Measurements from ENCODE around the gene HLA-DMA.

The HLA-DMA gene

GRCh38 chr6:32968093-32968866 is 15.4 kb upstream of the HLA-DMA start, which contains the start of gene BRD2:
BRD2 (plus strand) TSS chr6:32968594; CDS start chr6:32972899, 4,305 bp downstream.
- peak within 1 kb of the TSS; percentile 95 for H3K4me3 ChIP-seq (ENCODE audit: low read length)
- no peaks in the 10 kb centered on the region for H3K4me1 ChIP-seq (ENCODE audit: control insufficient read depth, insufficient read depth, low read length)
- H3K27me3 ChIP-seq (ENCODE audit: control insufficient read depth, insufficient read depth, low read length) = no peaks in the 10 kb centered on the region
- peaks cover 10% of the 10 kb centered on the region for H3K36me3 ChIP-seq (ENCODE audit: control insufficient read depth, insufficient read depth, low read length)
- WGBS (ENCODE audit: insufficient coverage, insufficient read length) = no CpG with 5 or more reads among the region's 62 CpGs
- H3K9me3 ChIP-seq (ENCODE audit: control insufficient read depth, insufficient read depth, low read length) = no peaks in the 10 kb centered on the region
- H3K27ac ChIP-seq (ENCODE audit: low read length) = peak within 1 kb of the TSS; percentile 54
- no peak for DNase-seq (ENCODE audit: low read depth, low spot score)

GRCh38 chr6:32967151-32968091 is 14.5 kb upstream of the HLA-DMA start:
- no peak for DNase-seq (ENCODE audit: low read depth, low spot score)
- no CpG with 5 or more reads among the region's 16 CpGs for WGBS (ENCODE audit: insufficient coverage, insufficient read length)

DNA sequence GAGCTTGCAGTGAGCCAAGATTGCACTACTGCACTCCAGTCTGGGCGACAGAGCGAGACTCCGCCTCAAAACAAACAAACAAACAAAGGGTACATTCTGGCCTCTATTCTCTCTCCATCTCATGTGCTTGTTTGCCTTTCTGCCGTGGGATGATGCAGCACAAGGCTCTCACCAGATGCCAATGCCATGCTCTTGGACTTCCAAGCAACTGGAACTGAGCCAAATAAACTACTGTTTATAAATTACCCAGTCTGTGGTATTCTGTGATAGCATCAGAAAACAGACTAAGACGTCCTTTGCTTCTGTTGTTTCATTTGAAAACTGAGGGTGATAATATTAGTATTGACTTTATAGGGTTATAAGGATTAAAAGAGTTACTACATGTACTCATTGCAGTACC is 11.9 kb upstream of the HLA-DMA start:
- H3K9me3 ChIP-seq (ENCODE audit: control insufficient read depth, insufficient read depth, low read length) = no peaks in the 10 kb centered on the region
- H3K27me3 ChIP-seq (ENCODE audit: control insufficient read depth, insufficient read depth, low read length) = no peaks in the 10 kb centered on the region
- no peak overlapping the region for H3K27ac ChIP-seq (ENCODE audit: low read length)
- H3K36me3 ChIP-seq (ENCODE audit: control insufficient read depth, insufficient read depth, low read length) = no peaks in the 10 kb centered on the region
- no peak for DNase-seq (ENCODE audit: low read depth, low spot score)
- no peaks in the 10 kb centered on the region for H3K4me1 ChIP-seq (ENCODE audit: control insufficient read depth, insufficient read depth, low read length)
- no CpG with 5 or more reads among the region's 5 CpGs for WGBS (ENCODE audit: insufficient coverage, insufficient read length)
- no peak overlapping the region for H3K4me3 ChIP-seq (ENCODE audit: low read length)

More at GRCh38 chr6:32967151-32968091, 14.5 kb upstream of the HLA-DMA start:
- Histone ChIP-seq H3K4me1 (ENCODE audit: control insufficient read depth, insufficient read depth, low read length) (no peaks in the 10 kb centered on the region), H3K9me3 (ENCODE audit: control insufficient read depth, insufficient read depth, low read length) (no peaks in the 10 kb centered on the region), H3K27me3 (ENCODE audit: control insufficient read depth, insufficient read depth, low read length) (no peaks in the 10 kb centered on the region), H3K36me3 (ENCODE audit: control insufficient read depth, insufficient read depth, low read length) (peaks cover 2% of the 10 kb centered on the region), H3K4me3 (ENCODE audit: low read length) (peak overlapping the region; percentile 95; the same call in 1 of the 2 replicates), H3K27ac (ENCODE audit: low read length) (no peak overlapping the region)

GRCh38 chr6:32963866-32964265 is 11.0 kb upstream of the HLA-DMA start:
- Histone ChIP-seq H3K27me3 (ENCODE audit: control insufficient read depth, insufficient read depth, low read length) (no peaks in the 10 kb centered on the region), H3K36me3 (ENCODE audit: control insufficient read depth, insufficient read depth, low read length) (no peaks in the 10 kb centered on the region), H3K4me3 (ENCODE audit: low read length) (no peak overlapping the region), H3K27ac (ENCODE audit: low read length) (no peak overlapping the region), H3K4me1 (ENCODE audit: control insufficient read depth, insufficient read depth, low read length) (no peaks in the 10 kb centered on the region), H3K9me3 (ENCODE audit: control insufficient read depth, insufficient read depth, low read length) (no peaks in the 10 kb centered on the region)
- DNase-seq (ENCODE audit: low read depth, low spot score) = no peak
- WGBS (ENCODE audit: insufficient coverage, insufficient read length) = no CpG with 5 or more reads among the region's 1 CpG

- Histone ChIP-seq H3K4me3 (ENCODE audit: low read length) (no peak overlapping the region), H3K27me3 (ENCODE audit: control insufficient read depth, insufficient read depth, low read length) (no peaks in the 10 kb centered on the region), H3K36me3 (ENCODE audit: control insufficient read depth, insufficient read depth, low read length) (no peaks in the 10 kb centered on the region), H3K27ac (ENCODE audit: low read length) (no peak overlapping the region), H3K9me3 (ENCODE audit: control insufficient read depth, insufficient read depth, low read length) (no peaks in the 10 kb centered on the region), H3K4me1 (ENCODE audit: control insufficient read depth, insufficient read depth, low read length) (no peaks in the 10 kb centered on the region)
- WGBS (ENCODE audit: insufficient coverage, insufficient read length) = no CpG with 5 or more reads among the region's 1 CpG
- DNase-seq (ENCODE audit: low read depth, low spot score) = no peak
Observed at GRCh38 chr6:32962213-32962826, 9.4 kb upstream of the HLA-DMA start.

DNA sequence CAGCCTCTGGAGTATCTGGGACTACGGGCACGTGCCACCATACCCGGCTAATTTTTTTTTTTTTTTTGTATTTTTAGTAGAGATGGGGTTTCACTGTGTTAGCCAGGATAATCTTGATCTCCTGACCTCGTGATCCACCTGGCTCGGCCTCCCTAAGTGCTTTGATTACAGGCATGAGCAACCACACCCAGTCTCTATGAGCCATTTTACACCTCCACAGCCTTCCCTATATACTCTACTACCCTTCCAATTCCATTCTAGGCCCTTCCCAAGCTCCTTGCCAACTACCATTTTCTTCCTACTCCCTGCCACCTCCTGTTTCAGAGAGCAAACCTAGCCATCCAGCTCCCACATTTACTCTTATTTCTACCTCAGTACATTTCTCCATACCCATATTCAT is 7.7 kb upstream of the HLA-DMA start:
- H3K36me3 ChIP-seq (ENCODE audit: control insufficient read depth, insufficient read depth, low read length) = no peaks in the 10 kb centered on the region
- H3K4me3 ChIP-seq (ENCODE audit: low read length) = no peak overlapping the region
- no CpG with 5 or more reads among the region's 5 CpGs for WGBS (ENCODE audit: insufficient coverage, insufficient read length)
- H3K9me3 ChIP-seq (ENCODE audit: control insufficient read depth, insufficient read depth, low read length) = no peaks in the 10 kb centered on the region
- no peak overlapping the region for H3K27ac ChIP-seq (ENCODE audit: low read length)
- H3K4me1 ChIP-seq (ENCODE audit: control insufficient read depth, insufficient read depth, low read length) = no peaks in the 10 kb centered on the region
- H3K27me3 ChIP-seq (ENCODE audit: control insufficient read depth, insufficient read depth, low read length) = no peaks in the 10 kb centered on the region
- no peak for DNase-seq (ENCODE audit: low read depth, low spot score)

DNA sequence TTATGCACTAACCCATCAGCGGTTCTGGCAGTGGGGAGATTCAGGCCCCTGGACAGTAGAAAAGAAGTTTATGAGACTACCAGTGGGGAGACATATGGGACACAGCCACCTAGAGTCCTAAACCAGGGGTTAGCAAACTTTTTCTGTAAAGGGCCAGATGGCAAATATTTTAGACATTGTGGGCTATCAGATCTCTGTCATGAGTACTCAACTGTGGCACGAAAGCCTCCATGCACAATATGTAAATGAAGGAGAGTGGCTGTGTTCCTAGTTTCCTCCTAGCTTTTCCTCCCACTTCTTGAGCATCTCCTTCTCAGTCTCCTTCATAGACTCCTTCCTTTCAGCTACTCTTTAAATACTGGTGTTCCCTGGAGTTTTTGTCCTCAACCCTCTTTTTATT is 3.3 kb upstream of the HLA-DMA start:
- H3K9me3 ChIP-seq (ENCODE audit: control insufficient read depth, insufficient read depth, low read length) = no peaks in the 10 kb centered on the region
- no CpG with 5 or more reads among the region's 2 CpGs for WGBS (ENCODE audit: insufficient coverage, insufficient read length)
- no peak for DNase-seq (ENCODE audit: low read depth, low spot score)
- peaks cover 5% of the 10 kb centered on the region; the same call in 1 of the 2 replicates for H3K4me1 ChIP-seq (ENCODE audit: control insufficient read depth, insufficient read depth, low read length)
- H3K36me3 ChIP-seq (ENCODE audit: control insufficient read depth, insufficient read depth, low read length) = no peaks in the 10 kb centered on the region
- no peak overlapping the region for H3K27ac ChIP-seq (ENCODE audit: low read length)
- H3K4me3 ChIP-seq (ENCODE audit: low read length) = no peak overlapping the region
- no peaks in the 10 kb centered on the region for H3K27me3 ChIP-seq (ENCODE audit: control insufficient read depth, insufficient read depth, low read length)

- H3K27ac ChIP-seq (ENCODE audit: low read length) = no peak overlapping the region
- H3K4me3 ChIP-seq (ENCODE audit: low read length) = no peak overlapping the region
Observed at GRCh38 chr6:32954986-32955802, 2.3 kb upstream of the HLA-DMA start.

GRCh38 chr6:32954267-32954666 is 1.4 kb upstream of the HLA-DMA start:
- DNase-seq (ENCODE audit: low read depth, low spot score) = no peak
- Histone ChIP-seq H3K36me3 (ENCODE audit: control insufficient read depth, insufficient read depth, low read length) (no peaks in the 10 kb centered on the region), H3K4me3 (ENCODE audit: low read length) (no peak overlapping the region), H3K4me1 (ENCODE audit: control insufficient read depth, insufficient read depth, low read length) (peaks cover 5% of the 10 kb centered on the region; the same call in 1 of the 2 replicates), H3K27ac (ENCODE audit: low read length) (no peak overlapping the region), H3K9me3 (ENCODE audit: control insufficient read depth, insufficient read depth, low read length) (no peaks in the 10 kb centered on the region), H3K27me3 (ENCODE audit: control insufficient read depth, insufficient read depth, low read length) (no peaks in the 10 kb centered on the region)
- WGBS (ENCODE audit: insufficient coverage, insufficient read length) = no CpG with 5 or more reads among the region's 4 CpGs

More at GRCh38 chr6:32954986-32955802, 2.3 kb upstream of the HLA-DMA start:
- WGBS (ENCODE audit: insufficient coverage, insufficient read length) = no CpG with 5 or more reads among the region's 3 CpGs
- H3K36me3 ChIP-seq (ENCODE audit: control insufficient read depth, insufficient read depth, low read length) = no peaks in the 10 kb centered on the region
- peaks cover 5% of the 10 kb centered on the region; the same call in 1 of the 2 replicates for H3K4me1 ChIP-seq (ENCODE audit: control insufficient read depth, insufficient read depth, low read length)
- no peak for DNase-seq (ENCODE audit: low read depth, low spot score)
- no peaks in the 10 kb centered on the region for H3K27me3 ChIP-seq (ENCODE audit: control insufficient read depth, insufficient read depth, low read length)
- no peaks in the 10 kb centered on the region for H3K9me3 ChIP-seq (ENCODE audit: control insufficient read depth, insufficient read depth, low read length)

Measured in iPS DF 6.9 (cell line).